ENCODE results near the gene RAD51D.
"Not testable (repeated sequence)": the region's sequence is repeated elsewhere in the genome, so short reads cannot be mapped to it uniquely, and the experiment has no call there.

- TF ChIP-seq EZH2 (optimal IDR thresholded peaks at IDR 0.05; ENCODE audit: low read depth, low read length): not testable (repeated sequence)
- TF ChIP-seq, protein P1, sequence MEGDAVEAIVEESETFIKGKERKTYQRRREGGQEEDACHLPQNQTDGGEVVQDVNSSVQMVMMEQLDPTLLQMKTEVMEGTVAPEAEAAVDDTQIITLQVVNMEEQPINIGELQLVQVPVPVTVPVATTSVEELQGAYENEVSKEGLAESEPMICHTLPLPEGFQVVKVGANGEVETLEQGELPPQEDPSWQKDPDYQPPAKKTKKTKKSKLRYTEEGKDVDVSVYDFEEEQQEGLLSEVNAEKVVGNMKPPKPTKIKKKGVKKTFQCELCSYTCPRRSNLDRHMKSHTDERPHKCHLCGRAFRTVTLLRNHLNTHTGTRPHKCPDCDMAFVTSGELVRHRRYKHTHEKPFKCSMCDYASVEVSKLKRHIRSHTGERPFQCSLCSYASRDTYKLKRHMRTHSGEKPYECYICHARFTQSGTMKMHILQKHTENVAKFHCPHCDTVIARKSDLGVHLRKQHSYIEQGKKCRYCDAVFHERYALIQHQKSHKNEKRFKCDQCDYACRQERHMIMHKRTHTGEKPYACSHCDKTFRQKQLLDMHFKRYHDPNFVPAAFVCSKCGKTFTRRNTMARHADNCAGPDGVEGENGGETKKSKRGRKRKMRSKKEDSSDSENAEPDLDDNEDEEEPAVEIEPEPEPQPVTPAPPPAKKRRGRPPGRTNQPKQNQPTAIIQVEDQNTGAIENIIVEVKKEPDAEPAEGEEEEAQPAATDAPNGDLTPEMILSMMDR (IDR thresholded peaks at IDR 0.05; ENCODE audit: low read length): not testable (repeated sequence)
Measured at GRCh38 chr17:35151080-35151479, 31.4 kb upstream of the RAD51D start.

All from MM.1S (cell line).